Nephron (organoid): ENCODE data around the gene TRIM54.

Source experiments
- H3K27ac Mint-ChIP-seq, 3 experiments: 2 replicates each; pipeline ENCODE4 v1.8.0; 2020; ENCODE audit warnings: mixed read lengths in 3 of 3, mild to moderate bottlenecking in 2 of 3, moderate library complexity in 1 of 3
- H3K27me3 Mint-ChIP-seq: 2 replicates; pipeline ENCODE4 v1.8.0; 2021; ENCODE audit warnings: low read depth, mild to moderate bottlenecking, moderate library complexity, mixed read lengths
- H3K36me3 Mint-ChIP-seq: 2 replicates; pipeline ENCODE4 v1.8.0; 2020; ENCODE audit warnings: low read depth, mixed read lengths
- H3K4me1 Mint-ChIP-seq: 2 replicates; pipeline ENCODE4 v1.8.0; 2020; ENCODE audit warnings: mixed read lengths
- H3K4me3 Mint-ChIP-seq, 3 experiments: 2 replicates each; pipeline ENCODE4 v1.8.0; 2020; ENCODE audit warnings: mild to moderate bottlenecking in 3 of 3, mixed read lengths in 3 of 3, moderate library complexity in 2 of 3
- H3K9me3 Mint-ChIP-seq: 2 replicates; pipeline ENCODE4 v1.8.0; 2020; ENCODE audit warnings: mixed read lengths
- TF ChIP-seq, protein P1 (sequence below), 3 experiments: fragments of 200-600 bp; sonication (generic); IDR thresholded peaks; one replicate each; pipeline ENCODE4 v1.5.0; 2021; ENCODE audit warnings: antibody characterized with exemption in 3 of 3; ENCODE audit not compliant: unreplicated experiment in 3 of 3

The TRIM54 gene

DNA sequence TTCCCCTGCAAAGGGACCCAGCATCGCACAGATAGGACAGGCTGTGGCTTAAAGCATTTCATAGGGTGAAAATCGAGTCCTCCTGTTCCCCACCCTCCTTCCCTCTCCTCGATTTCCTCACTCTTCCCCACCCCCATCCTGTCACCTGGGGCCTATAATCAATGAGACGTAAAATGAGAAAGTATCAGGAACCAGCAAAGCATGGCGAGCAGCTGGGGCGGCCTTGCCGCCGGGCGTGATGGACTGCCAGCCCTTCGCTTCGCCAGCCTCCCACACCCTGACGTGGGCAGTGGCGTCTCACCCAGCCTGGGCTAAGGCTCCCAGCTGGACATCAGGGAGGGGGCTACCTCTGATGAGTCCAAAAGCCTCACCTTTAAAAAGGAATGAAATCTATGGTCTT, 30.5 kb upstream of the TRIM54 start:
- Mint-ChIP-seq H3K27ac (peak overlapping the region in 2 of 3 experiments; percentile 46 to 90), H3K36me3 (no peaks in the 10 kb centered on the region), H3K4me1 (peaks cover 38% of the 10 kb centered on the region), H3K4me3 (no peak overlapping the region), H3K9me3 (no peaks in the 10 kb centered on the region), H3K27me3 (peaks cover 24% of the 10 kb centered on the region)
- TF ChIP-seq, protein P1, sequence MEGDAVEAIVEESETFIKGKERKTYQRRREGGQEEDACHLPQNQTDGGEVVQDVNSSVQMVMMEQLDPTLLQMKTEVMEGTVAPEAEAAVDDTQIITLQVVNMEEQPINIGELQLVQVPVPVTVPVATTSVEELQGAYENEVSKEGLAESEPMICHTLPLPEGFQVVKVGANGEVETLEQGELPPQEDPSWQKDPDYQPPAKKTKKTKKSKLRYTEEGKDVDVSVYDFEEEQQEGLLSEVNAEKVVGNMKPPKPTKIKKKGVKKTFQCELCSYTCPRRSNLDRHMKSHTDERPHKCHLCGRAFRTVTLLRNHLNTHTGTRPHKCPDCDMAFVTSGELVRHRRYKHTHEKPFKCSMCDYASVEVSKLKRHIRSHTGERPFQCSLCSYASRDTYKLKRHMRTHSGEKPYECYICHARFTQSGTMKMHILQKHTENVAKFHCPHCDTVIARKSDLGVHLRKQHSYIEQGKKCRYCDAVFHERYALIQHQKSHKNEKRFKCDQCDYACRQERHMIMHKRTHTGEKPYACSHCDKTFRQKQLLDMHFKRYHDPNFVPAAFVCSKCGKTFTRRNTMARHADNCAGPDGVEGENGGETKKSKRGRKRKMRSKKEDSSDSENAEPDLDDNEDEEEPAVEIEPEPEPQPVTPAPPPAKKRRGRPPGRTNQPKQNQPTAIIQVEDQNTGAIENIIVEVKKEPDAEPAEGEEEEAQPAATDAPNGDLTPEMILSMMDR (IDR thresholded peaks at IDR 0.05; ENCODE audit: unreplicated experiment in 3 of 3), result no peak

DNA sequence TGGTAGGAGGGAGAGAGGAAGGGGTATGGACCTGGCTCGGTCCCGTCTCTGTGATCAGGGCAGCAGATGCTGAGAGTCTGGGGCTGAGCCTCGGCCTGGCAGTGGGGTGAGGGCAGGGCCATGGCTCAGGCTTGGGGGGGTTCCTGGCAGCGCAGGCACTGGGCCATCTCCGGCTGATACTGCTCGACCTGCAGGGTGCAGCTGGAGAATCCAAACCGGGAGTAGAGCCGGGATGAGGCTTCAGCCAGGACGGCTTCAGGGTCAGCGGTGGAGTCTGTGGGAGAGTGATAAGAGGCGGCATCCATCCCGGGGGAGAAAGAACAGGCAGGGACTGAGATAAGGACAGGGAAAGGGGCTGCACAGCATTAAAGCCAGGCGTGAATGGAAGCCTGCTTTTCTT, 27.0 kb upstream of the TRIM54 start:
- no peaks in the 10 kb centered on the region for H3K9me3 Mint-ChIP-seq
- TF ChIP-seq, protein P1 (IDR thresholded peaks at IDR 0.05; ENCODE audit: unreplicated experiment in 3 of 3), result no peak
- no peaks in the 10 kb centered on the region for H3K36me3 Mint-ChIP-seq
- H3K27me3 Mint-ChIP-seq, result peaks cover 52% of the 10 kb centered on the region
- H3K27ac Mint-ChIP-seq, result peak overlapping the region in 2 of 3 experiments; percentile 19 to 38
- H3K4me3 Mint-ChIP-seq, result no peak overlapping the region
- peaks cover 24% of the 10 kb centered on the region for H3K4me1 Mint-ChIP-seq

DNA sequence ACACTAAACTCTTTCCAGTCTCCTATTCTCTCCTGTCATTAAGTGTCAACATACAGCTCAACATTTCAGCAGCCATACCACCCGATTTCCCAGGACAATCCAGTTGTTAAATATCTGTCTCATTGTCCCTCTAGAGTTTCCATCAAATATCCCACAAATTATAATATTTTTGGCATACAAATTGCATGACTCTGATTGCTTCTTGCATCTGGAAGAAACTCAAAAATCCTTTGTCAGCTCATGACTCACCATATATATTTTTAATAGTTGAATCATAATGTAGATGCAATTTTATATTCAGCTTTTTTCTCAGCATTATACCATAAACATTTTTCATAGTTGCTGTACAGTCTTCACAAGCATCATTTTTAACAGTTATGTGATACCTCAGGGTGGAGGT, 26.6 kb upstream of the TRIM54 start:
- H3K36me3 Mint-ChIP-seq, result no peaks in the 10 kb centered on the region
- no peak overlapping the region for H3K4me3 Mint-ChIP-seq
- peak overlapping the region in 2 of 3 experiments; percentile 19 to 38 for H3K27ac Mint-ChIP-seq
- H3K27me3 Mint-ChIP-seq, result peaks cover 57% of the 10 kb centered on the region
- TF ChIP-seq, protein P1 (IDR thresholded peaks at IDR 0.05; ENCODE audit: unreplicated experiment in 3 of 3), result no peak
- H3K4me1 Mint-ChIP-seq, result peaks cover 27% of the 10 kb centered on the region
- no peaks in the 10 kb centered on the region for H3K9me3 Mint-ChIP-seq

DNA sequence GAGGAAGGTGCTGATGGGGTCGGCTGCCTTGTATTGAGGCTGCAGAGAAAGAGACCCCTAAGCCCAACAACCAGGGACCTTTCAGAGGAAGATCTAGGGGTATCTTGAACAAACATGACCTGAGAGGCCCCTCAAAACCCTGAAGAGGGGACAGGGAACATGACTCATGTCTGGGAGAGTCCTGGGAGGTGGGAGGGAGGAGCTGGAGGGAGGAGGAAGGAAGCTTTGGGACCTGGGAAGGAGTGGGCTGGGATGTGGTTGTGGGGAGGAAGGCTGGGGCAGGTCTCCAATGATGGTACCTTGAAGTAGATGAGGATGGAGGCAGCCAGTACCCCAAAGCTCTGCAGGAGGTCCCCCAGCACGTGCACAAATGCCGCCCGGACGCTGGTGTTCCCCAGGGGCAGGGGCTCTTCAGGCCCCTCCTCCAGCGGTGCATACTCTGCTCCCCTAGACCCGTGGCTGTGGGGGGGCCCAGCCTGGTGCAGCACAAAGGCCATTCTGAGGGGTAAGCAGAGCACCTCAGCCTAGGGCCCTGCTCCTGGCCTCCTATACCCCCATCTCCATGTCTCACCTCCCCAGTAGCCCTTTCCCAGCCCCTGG, 25.3 kb upstream of the TRIM54 start:
- Mint-ChIP-seq H3K4me1 (peaks cover 32% of the 10 kb centered on the region), H3K27ac (no peak overlapping the region), H3K36me3 (no peaks in the 10 kb centered on the region), H3K9me3 (no peaks in the 10 kb centered on the region), H3K4me3 (no peak overlapping the region), H3K27me3 (peaks cover 60% of the 10 kb centered on the region)
- TF ChIP-seq, protein P1 (IDR thresholded peaks at IDR 0.05; ENCODE audit: unreplicated experiment in 3 of 3), result no peak

DNA sequence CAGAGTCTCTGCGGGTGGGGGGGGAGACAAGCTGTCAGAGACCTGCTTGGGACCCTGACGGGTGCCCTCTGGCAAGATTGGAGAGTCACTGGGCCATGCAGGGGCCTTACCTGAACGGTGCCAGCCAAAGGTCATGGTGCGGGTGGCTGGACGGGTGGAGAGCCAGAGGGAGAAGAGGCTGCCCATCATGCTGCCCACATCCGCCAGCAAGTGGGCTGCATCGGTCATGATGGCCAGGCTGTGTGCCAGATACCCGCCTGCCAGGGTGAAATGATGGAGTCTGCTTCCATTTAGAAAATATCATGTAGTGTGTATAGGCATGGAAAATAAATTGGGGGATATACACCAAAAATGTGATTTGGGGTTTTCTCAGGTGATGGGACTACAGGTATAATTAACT, 24.2 kb upstream of the TRIM54 start:
- Mint-ChIP-seq H3K4me3 (no peak overlapping the region), H3K9me3 (no peaks in the 10 kb centered on the region), H3K4me1 (peaks cover 32% of the 10 kb centered on the region), H3K27me3 (peaks cover 61% of the 10 kb centered on the region), H3K36me3 (no peaks in the 10 kb centered on the region), H3K27ac (no peak overlapping the region)
- TF ChIP-seq, protein P1 (IDR thresholded peaks at IDR 0.05; ENCODE audit: unreplicated experiment in 3 of 3), result no peak

DNA sequence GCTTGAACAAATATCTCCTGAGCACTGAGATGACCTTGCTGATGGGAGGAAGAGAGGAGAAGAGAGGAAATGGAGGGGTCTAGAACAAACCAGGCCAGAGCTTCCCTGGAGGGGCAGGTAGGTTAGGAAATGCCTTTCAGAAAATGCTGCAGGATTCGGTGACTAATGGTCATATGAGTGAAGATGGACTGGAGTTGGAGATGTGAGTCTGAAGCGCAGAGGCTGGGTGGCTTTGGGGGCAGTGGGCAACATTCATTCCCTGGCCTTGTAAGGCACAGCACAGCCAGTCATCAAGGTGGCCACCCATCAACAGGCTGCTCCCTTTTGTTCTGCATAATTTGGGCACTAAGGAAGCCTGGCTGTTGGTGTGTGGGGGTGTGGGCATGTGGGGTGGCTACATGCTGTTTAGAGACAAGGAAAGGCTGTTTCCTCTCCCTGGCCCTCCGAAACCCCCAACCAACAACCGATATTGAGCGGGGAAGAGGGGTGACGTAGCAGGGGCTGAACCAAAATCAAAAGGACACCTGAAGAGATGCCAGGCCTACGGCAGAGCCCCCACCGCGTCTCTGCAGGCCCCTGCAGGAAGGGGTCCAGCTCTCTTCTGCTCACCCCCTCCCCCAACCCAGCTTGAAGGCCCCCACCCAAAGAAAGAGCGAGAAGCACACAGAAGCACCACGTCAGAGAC, 20.8 kb upstream of the TRIM54 start:
- no peaks in the 10 kb centered on the region for H3K36me3 Mint-ChIP-seq
- TF ChIP-seq, protein P1 (IDR thresholded peaks at IDR 0.05; ENCODE audit: unreplicated experiment in 3 of 3), result no peak
- H3K27ac Mint-ChIP-seq, result peak overlapping the region in 1 of 3 experiments; percentile 9
- no peaks in the 10 kb centered on the region for H3K9me3 Mint-ChIP-seq
- H3K4me3 Mint-ChIP-seq, result peak overlapping the region; percentile 69 to 82 (median 71)
- H3K27me3 Mint-ChIP-seq, result peaks cover 46% of the 10 kb centered on the region
- peaks cover 34% of the 10 kb centered on the region for H3K4me1 Mint-ChIP-seq
